Measurements from ENCODE around the gene RFX1.
"Not testable (repeated sequence)": the region's sequence is repeated elsewhere in the genome, so short reads cannot be mapped to it uniquely, and the experiment has no call there.

RFX1 gene

GRCh38 chr19:14035159-14035558, 29.0 kb upstream of the RFX1 start:
- 0 out of 2 replicates have a peak, but pooled peaks have one; percentile 10 for TF ChIP-seq CTCF (IDR thresholded peaks at IDR 0.05)
- H3K27ac ChIP-seq: not testable (repeated sequence)

GRCh38 chr19:14033946-14034345, 27.8 kb upstream of the RFX1 start:
- no peak for TF ChIP-seq ZFX (IDR thresholded peaks at IDR 0.05; ENCODE audit: borderline replicate concordance)
- TF ChIP-seq CTCF (IDR thresholded peaks at IDR 0.05): no peak
- H3K27ac ChIP-seq: no peak overlapping the region

- H3K27ac ChIP-seq: no peak within 1 kb of the TSS
- TF ChIP-seq ZFX (IDR thresholded peaks at IDR 0.05; ENCODE audit: borderline replicate concordance) (no peak), CTCF (IDR thresholded peaks at IDR 0.05) (peak; percentile 63)
These were observed 25.8 kb upstream of the RFX1 start, which contains the start of gene IL27RA for GRCh38 chr19:14031719-14032480. IL27RA (plus strand) TSS chr19:14031762; CDS start chr19:14031873, 111 bp downstream.

- TF ChIP-seq CTCF (IDR thresholded peaks at IDR 0.05) (no peak), ZFX (IDR thresholded peaks at IDR 0.05; ENCODE audit: borderline replicate concordance) (no peak)
- no peak overlapping the region for H3K27ac ChIP-seq
These were observed 25.0 kb upstream of the RFX1 start for GRCh38 chr19:14030997-14031718.

GRCh38 chr19:14028901-14029300, 22.8 kb upstream of the RFX1 start:
- no peak for TF ChIP-seq ZFX (IDR thresholded peaks at IDR 0.05; ENCODE audit: borderline replicate concordance)
- no peak for TF ChIP-seq CTCF (IDR thresholded peaks at IDR 0.05)
- no peak overlapping the region for H3K27ac ChIP-seq

- TF ChIP-seq CTCF (IDR thresholded peaks at IDR 0.05) (no peak), ZFX (IDR thresholded peaks at IDR 0.05; ENCODE audit: borderline replicate concordance) (no peak)
These were observed 21.8 kb upstream of the RFX1 start, which contains the start of gene RLN3 for GRCh38 chr19:14027856-14028450. RLN3 (plus strand) TSS chr19:14028148; CDS start chr19:14028205, 57 bp downstream.

GRCh38 chr19:14026652-14027192, 20.6 kb upstream of the RFX1 start:
- H3K27ac ChIP-seq: not testable (repeated sequence)

More at GRCh38 chr19:14027856-14028450, 21.8 kb upstream of the RFX1 start, which contains the start of gene RLN3:
- H3K27ac ChIP-seq: no peak within 1 kb of the TSS

Measured in 22Rv1 (cell line).